IMR-90 (cell line): Measurements from ENCODE around the gene HDGFL3. TPM values are rescaled to one million over a fixed set of nuclear protein-coding genes. Genes with fewer than 3 reads are reported as not detected.

Source experiments
- ATAC-seq: fragments of 200-7000 bp; cut with Tn5 transposase; 2 replicates; pipeline ENCODE4 v1.9.1; 2020; ENCODE audit warnings: low read depth, mild to moderate bottlenecking, moderate library complexity
- BruUV-seq: library from RNA; stranded (reverse); fragments of 400-500 nt; replicated peaks from 2 replicates; lab custom pipeline; 2021; lab: Mats Ljungman, UMichigan
- CTCF ChIA-PET: fragments of 300-600 bp; formaldehyde crosslinking; extraction: SDS; loops from one replicate; lab custom pipeline; 2021; ENCODE audit warnings: antibody characterized with exemption; lab: Yijun Ruan, JAX
- POLR2A ChIA-PET: fragments of 300-600 bp; sonication (Branson Sonifier 250); formaldehyde crosslinking; loops from one replicate; lab custom pipeline; 2022; ENCODE audit warnings: antibody characterized with exemption; ENCODE audit not compliant: unreplicated experiment; lab: Charles Lee
- DNase-seq: peaks from one replicate; pipeline ENCODE4 v3.0.0; 2013
- H2AFZ ChIP-seq: replicated peaks from 2 replicates; pipeline ENCODE3; 2013; ENCODE audit warnings: low read length, mild to moderate bottlenecking; ENCODE audit not compliant: poor library complexity
- H2AK5ac ChIP-seq: 2 replicates; pipeline ENCODE4 v1.6.1; 2013; ENCODE audit warnings: low read depth, low read length, inconsistent platforms
- H2AK9ac ChIP-seq: replicated peaks from 2 replicates; pipeline ENCODE3; 2013; ENCODE audit warnings: mild to moderate bottlenecking, low read depth, low read length, moderate library complexity; ENCODE audit not compliant: poor library complexity
- H2BK120ac ChIP-seq: 2 replicates; pipeline ENCODE4 v1.6.1; 2013; ENCODE audit warnings: low read depth, low read length, inconsistent platforms
- H2BK15ac ChIP-seq: 3 replicates; pipeline ENCODE4 v1.6.1; 2013; ENCODE audit warnings: low read depth, low read length, inconsistent platforms
- H2BK20ac ChIP-seq: 2 replicates; pipeline ENCODE4 v1.6.1; 2013; ENCODE audit warnings: low read depth, mild to moderate bottlenecking, inconsistent platforms, low read length, moderate library complexity
- H2BK5ac ChIP-seq: 2 replicates; pipeline ENCODE4 v1.6.1; 2013; ENCODE audit warnings: mild to moderate bottlenecking, low read depth, low read length, inconsistent platforms; ENCODE audit not compliant: poor library complexity, severe bottlenecking
- H3K14ac ChIP-seq: replicated peaks from 2 replicates; pipeline ENCODE4 v1.6.1; 2013; ENCODE audit warnings: low read depth, low read length, inconsistent platforms
- H3K18ac ChIP-seq: 2 replicates; pipeline ENCODE4 v1.6.1; 2013; ENCODE audit warnings: low read depth, low read length, control low read depth
- H3K23ac ChIP-seq: 2 replicates; pipeline ENCODE4 v1.6.1; 2013; ENCODE audit warnings: low read depth, low read length, inconsistent platforms
- H3K27ac ChIP-seq: 2 replicates; pipeline ENCODE4 v1.5.1; 2013; ENCODE audit warnings: mild to moderate bottlenecking, control low read depth, low read length; ENCODE audit not compliant: insufficient read depth
- H3K27me3 ChIP-seq: 2 replicates; pipeline ENCODE4 v1.6.1; 2013; ENCODE audit warnings: low read length; ENCODE audit not compliant: control insufficient read depth, insufficient read depth
- H3K36me3 ChIP-seq: 2 replicates; pipeline ENCODE4 v1.6.1; 2013; ENCODE audit warnings: low read length, mixed read lengths; ENCODE audit not compliant: control insufficient read depth, insufficient read depth
- H3K4ac ChIP-seq: 2 replicates; pipeline ENCODE4 v1.6.1; 2013; ENCODE audit warnings: low read depth, low read length, inconsistent platforms
- H3K4me1 ChIP-seq: 2 replicates; pipeline ENCODE4 v1.6.1; 2013; ENCODE audit warnings: low read length, mixed read lengths; ENCODE audit not compliant: control insufficient read depth, insufficient read depth
- H3K4me2 ChIP-seq: 2 replicates; pipeline ENCODE4 v1.6.1; 2013; ENCODE audit warnings: low read depth, mild to moderate bottlenecking, control low read depth, low read length, moderate library complexity
- H3K4me3 ChIP-seq: 2 replicates; pipeline ENCODE4 v1.5.1; 2013; ENCODE audit warnings: low read depth, mild to moderate bottlenecking, control low read depth, low read length, moderate library complexity; ENCODE audit not compliant: insufficient read depth
- H3K56ac ChIP-seq: 2 replicates; pipeline ENCODE4 v1.6.1; 2013; ENCODE audit warnings: low read length, inconsistent platforms; ENCODE audit not compliant: insufficient read depth; ENCODE audit errors: extremely low read depth
- H3K79me1 ChIP-seq, 2 experiments: 2 replicates each; pipeline ENCODE4 v1.6.1; 2013; ENCODE audit warnings: low read length in 2 of 2, inconsistent platforms in 1 of 2, low read depth in 1 of 2
- H3K9ac ChIP-seq: 2 replicates; pipeline ENCODE4 v1.6.1; 2013; ENCODE audit warnings: low read depth, low read length, control low read depth
- H3K9me1 ChIP-seq: 2 replicates; pipeline ENCODE4 v1.6.1; 2013; ENCODE audit warnings: low read length, inconsistent platforms; ENCODE audit not compliant: insufficient read depth
- H3K9me3 ChIP-seq: 2 replicates; pipeline ENCODE4 v1.6.1; 2013; ENCODE audit warnings: low read length; ENCODE audit not compliant: control insufficient read depth, insufficient read depth
- H4K20me1 ChIP-seq: 2 replicates; pipeline ENCODE4 v1.6.1; 2013; ENCODE audit warnings: low read length, inconsistent platforms; ENCODE audit not compliant: insufficient read depth
- H4K5ac ChIP-seq: 2 replicates; pipeline ENCODE4 v1.6.1; 2013; ENCODE audit warnings: mild to moderate bottlenecking, low read depth, low read length, control low read depth
- H4K8ac ChIP-seq, 2 experiments: 2 replicates each; pipeline ENCODE4 v1.6.1; 2013; ENCODE audit warnings: low read depth in 2 of 2, low read length in 2 of 2, control low read depth in 1 of 2, inconsistent platforms in 1 of 2
- H4K91ac ChIP-seq: 2 replicates; pipeline ENCODE4 v1.6.1; 2013; ENCODE audit warnings: low read depth, low read length, inconsistent platforms; ENCODE audit not compliant: insufficient read depth
- CHD1 ChIP-seq: IDR thresholded peaks from 2 replicates; pipeline ENCODE4 v1.6.1; 2012; ENCODE audit warnings: low read depth, low read length, improper control_type of control experiment
- MAZ ChIP-seq: IDR thresholded peaks from 2 replicates; pipeline ENCODE4 v1.6.1; 2012; ENCODE audit warnings: low read depth, mild to moderate bottlenecking, low read length, improper control_type of control experiment, moderate library complexity, borderline replicate concordance
- MXI1 ChIP-seq: IDR thresholded peaks from 2 replicates; pipeline ENCODE4 v1.6.1; 2012; ENCODE audit warnings: low read depth, mild to moderate bottlenecking, low read length, moderate library complexity, borderline replicate concordance
- NFE2L2 ChIP-seq: fragments of 150-350 bp; IDR thresholded peaks from 2 replicates; pipeline ENCODE4 v1.6.1; 2016; ENCODE audit warnings: low read depth, mild to moderate bottlenecking, low read length
- RCOR1 ChIP-seq: IDR thresholded peaks from 2 replicates; pipeline ENCODE4 v1.6.1; 2012; ENCODE audit warnings: mild to moderate bottlenecking, low read length, improper control_type of control experiment; ENCODE audit not compliant: insufficient replicate concordance
- RFX5 ChIP-seq: IDR thresholded peaks from 2 replicates; pipeline ENCODE4 v1.8.0; 2012; ENCODE audit warnings: low read depth, mild to moderate bottlenecking, low read length, moderate library complexity
- WGBS, 2 experiments: methylation state at CpG; one replicate each; pipeline versions ENCODE4 v1.1.5 to v1.1.7; 2013; ENCODE audit warnings: missing lambda C conversion rate in 2 of 2; ENCODE audit not compliant: insufficient read length in 1 of 2; ENCODE audit errors: extremely low coverage in 2 of 2; 5-methylcytosine and 5-hydroxymethylcytosine counted together
- dilution Hi-C: fragments of 300-500 bp; cut with HindIII; formaldehyde crosslinking; loops from one replicate; pipeline ENCODE4 v1.14.3; 2018; ENCODE audit warnings: low sequenced_read_pairs; ENCODE audit not compliant: unreplicated experiment
- in situ Hi-C: fragments of 300-500 bp; cut with MboI; formaldehyde crosslinking; loops from 3 replicates; pipeline ENCODE4 v1.14.3; 2019; ENCODE audit warnings: low sequenced_read_pairs, inconsistent platforms, mixed read lengths
- intact Hi-C: fragments of 100-400 bp; cut with micrococcal nuclease; formaldehyde crosslinking; loops from 2 replicates; pipeline ENCODE4 v1.10.0; 2022
- polyA plus RNA-seq, 3 experiments: library from polyadenylated mRNA; depleted of rRNA; stranded (reverse); fragments of >200 nt; gene quantifications; 2 replicates each; pipeline ENCODE4 v1.2.3, GENCODE V29; 2012; ENCODE audit warnings: low replicate concordance in 1 of 3
- total RNA-seq: library from RNA; depleted of rRNA; stranded (reverse); fragments of >200 nt; gene quantifications from 2 replicates; pipeline ENCODE4 v1.2.3, GENCODE V29; 2012
- TF ChIP-seq, protein P1 (sequence below): fragments of 150-350 bp; IDR thresholded peaks from 2 replicates; pipeline ENCODE4 v1.6.1; 2017; ENCODE audit warnings: mild to moderate bottlenecking, antibody characterized with exemption, low read length, low read depth
- TF ChIP-seq, protein P2 (sequence below): conservative IDR thresholded peaks from 2 replicates; pipeline ENCODE4 v1.5.1; 2012; ENCODE audit warnings: mild to moderate bottlenecking, low read depth, low read length, improper control_type of control experiment

HDGFL3 gene
- total and polyA plus RNA-seq, 2 of the 4 experiments (the other 2 are of a cell fraction): 9.5 to 18.1 TPM

DNA sequence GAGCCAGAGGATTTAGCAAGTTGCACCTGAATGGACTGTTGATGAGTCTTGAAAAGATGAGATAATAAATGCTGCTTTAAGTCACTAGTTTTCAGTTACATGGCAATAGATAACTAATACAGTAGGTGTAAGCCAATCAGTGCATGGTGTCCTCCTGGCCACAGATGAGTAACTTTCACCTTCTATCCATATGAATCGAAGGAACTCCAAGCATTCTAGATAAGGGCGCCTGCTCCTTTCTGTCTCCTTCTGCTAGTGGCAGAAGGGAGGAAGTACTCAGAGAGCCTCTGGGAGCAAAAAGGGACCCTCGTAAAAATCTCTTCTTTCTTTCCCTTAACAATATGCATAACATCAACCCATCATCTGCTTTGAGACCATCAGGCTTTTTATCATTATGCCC is 62.9 kb downstream of the HDGFL3 start:
- Histone ChIP-seq H3K27me3 (no peaks in the 10 kb centered on the region), H4K91ac (no peak overlapping the region), H2BK5ac (no peak overlapping the region), H4K8ac (no peak overlapping the region), H2BK15ac (no peak overlapping the region), H3K27ac (no peak overlapping the region), H2BK120ac (no peak overlapping the region), H3K4me3 (no peak overlapping the region), H3K23ac (no peak overlapping the region), H3K4me1 (no peaks in the 10 kb centered on the region), H4K5ac (no peak overlapping the region), H3K14ac (no peak overlapping the region), H4K20me1 (no peaks in the 10 kb centered on the region), H2AFZ (no peak overlapping the region), H3K4me2 (no peak overlapping the region), H3K56ac (no peak overlapping the region), H3K4ac (no peak overlapping the region), H3K36me3 (peaks cover 23% of the 10 kb centered on the region), H3K9me3 (no peaks in the 10 kb centered on the region), H2AK5ac (no peak overlapping the region), H2BK20ac (no peak overlapping the region), H3K9ac (no peak overlapping the region), H3K18ac (no peak overlapping the region), H3K9me1 (no peaks in the 10 kb centered on the region), H2AK9ac (no peak overlapping the region), H3K79me1 (peaks cover 0 to 3% of the 10 kb centered on the region in 2 experiments; a peak in 1 of 4 replicates)
- TF ChIP-seq MAZ (no peak), RFX5 (no peak), CHD1 (no peak), RCOR1 (no peak), MXI1 (no peak), NFE2L2 (no peak)
- TF ChIP-seq, protein P1, sequence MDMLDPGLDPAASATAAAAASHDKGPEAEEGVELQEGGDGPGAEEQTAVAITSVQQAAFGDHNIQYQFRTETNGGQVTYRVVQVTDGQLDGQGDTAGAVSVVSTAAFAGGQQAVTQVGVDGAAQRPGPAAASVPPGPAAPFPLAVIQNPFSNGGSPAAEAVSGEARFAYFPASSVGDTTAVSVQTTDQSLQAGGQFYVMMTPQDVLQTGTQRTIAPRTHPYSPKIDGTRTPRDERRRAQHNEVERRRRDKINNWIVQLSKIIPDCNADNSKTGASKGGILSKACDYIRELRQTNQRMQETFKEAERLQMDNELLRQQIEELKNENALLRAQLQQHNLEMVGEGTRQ: no peak
- TF ChIP-seq, protein P2, sequence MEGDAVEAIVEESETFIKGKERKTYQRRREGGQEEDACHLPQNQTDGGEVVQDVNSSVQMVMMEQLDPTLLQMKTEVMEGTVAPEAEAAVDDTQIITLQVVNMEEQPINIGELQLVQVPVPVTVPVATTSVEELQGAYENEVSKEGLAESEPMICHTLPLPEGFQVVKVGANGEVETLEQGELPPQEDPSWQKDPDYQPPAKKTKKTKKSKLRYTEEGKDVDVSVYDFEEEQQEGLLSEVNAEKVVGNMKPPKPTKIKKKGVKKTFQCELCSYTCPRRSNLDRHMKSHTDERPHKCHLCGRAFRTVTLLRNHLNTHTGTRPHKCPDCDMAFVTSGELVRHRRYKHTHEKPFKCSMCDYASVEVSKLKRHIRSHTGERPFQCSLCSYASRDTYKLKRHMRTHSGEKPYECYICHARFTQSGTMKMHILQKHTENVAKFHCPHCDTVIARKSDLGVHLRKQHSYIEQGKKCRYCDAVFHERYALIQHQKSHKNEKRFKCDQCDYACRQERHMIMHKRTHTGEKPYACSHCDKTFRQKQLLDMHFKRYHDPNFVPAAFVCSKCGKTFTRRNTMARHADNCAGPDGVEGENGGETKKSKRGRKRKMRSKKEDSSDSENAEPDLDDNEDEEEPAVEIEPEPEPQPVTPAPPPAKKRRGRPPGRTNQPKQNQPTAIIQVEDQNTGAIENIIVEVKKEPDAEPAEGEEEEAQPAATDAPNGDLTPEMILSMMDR: no peak
- dilution Hi-C loops (no loop called here), in situ Hi-C loops (no loop called here), intact Hi-C loops (no loop called here)
- DNase-seq (no peak), ATAC-seq (no peak)
- no TSS peak for BruUV-seq
- ChIA-PET CTCF (no interaction called here), POLR2A (no interaction called here)
- WGBS, 2 experiments: 88% methylated on average over 1 of the region's 3 CpGs; no CpG with 5 or more reads in 1 of the 2 experiments
